HG02610 (cell line): ENCODE results near the gene HOXC10.

Experiments used
- ATAC-seq: cut with Tn5 transposase; IDR thresholded peaks from one replicate; pipeline ENCODE4 v1.9.1; 2021; ENCODE audit warnings: mild to moderate bottlenecking, moderate library complexity; ENCODE audit not compliant: unreplicated experiment

The HOXC10 gene

DNA sequence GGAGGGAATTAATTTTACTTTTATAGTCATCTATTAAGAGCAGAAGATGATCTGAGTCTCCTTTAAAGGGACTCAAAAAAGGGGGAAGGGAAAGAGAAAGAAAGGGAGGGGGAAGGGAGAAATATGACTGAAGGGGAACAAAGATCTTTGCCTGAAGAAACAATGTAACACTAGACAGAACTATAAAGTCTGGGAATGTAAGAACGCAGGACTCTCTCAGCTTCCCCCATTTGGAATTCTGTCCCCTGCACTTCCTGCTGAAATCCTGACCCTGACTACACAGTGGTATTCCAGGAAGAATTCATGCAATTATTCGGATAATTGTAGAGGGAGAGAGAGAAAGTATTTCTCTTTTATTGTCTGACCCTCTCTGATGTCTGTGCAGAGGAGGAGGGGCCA is 20.6 kb upstream of the HOXC10 start:
- ATAC-seq = no peak

GRCh38 chr12:53965281-53966084 is 19.5 kb upstream of the HOXC10 start:
- ATAC-seq = no peak

GRCh38 chr12:53966085-53966384 is 18.9 kb upstream of the HOXC10 start:
- ATAC-seq = no peak

GRCh38 chr12:53966385-53967133 is 18.4 kb upstream of the HOXC10 start:
- ATAC-seq = no peak

DNA sequence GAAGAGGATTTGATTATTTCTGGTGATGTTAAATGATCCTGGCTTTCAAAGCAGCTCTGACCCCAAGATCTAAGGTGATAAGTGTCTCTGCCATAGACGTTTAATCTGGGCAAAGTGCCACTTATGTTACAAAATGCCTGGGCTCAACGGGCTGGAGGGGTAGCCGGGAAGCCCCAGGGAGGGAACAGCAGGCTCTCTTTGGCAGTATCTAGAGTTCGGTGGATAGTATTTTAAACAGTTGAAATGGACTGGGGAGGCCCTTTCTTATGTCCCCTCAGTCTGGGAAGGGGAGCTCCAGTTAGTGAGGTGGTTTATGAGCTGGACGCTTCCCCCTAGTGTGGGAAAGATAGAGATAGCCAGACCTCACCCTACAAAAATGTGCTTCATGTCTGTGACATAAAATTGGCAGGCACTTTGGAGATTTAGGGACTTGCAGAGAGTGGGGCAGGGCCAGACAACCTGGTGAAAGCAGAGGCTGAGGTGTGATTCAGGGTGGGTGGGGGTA is 17.5 kb upstream of the HOXC10 start:
- no peak for ATAC-seq

DNA sequence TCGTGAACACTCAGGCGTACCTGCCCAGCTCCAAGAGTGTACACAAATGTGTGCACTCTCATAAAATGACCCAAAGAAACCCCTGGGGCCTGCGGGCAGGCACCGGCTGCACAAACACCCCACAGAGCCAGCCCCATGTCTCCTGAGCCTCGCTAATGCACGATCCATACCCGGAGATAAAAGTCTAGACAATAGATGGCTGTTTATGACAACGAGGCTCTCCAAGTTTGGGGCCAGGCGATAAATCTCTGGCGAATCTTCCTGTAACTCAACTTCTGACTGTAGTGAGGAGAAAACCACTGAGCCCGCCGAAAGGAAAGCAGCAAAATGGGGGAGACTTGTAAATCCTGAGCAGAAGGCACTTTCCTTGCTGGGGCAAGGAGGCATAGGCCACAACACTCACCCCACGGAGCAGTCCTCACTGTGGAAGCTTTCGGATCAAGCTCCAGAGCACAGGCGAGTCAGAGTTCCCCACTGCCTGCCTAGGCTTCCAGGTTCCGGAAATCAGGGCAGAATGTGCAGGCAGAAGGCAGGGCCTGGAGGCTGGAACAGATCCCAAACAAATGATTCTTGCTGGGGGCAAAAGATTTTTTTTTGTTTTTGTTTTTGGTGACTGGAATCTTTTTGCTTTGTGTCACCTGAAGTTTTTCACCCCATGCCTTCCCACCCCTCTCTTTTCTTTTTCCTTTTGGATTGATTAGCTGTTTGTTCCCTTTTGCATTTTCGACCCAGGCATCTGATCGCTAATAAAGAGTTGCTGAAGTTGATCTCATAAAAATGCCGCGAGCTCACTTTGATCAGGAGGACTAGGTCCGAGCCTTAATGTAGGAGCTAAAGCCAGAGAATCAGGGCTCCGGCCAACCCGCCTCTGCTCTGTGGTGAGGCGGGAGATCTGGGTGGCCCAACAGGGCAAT is 16.5 kb upstream of the HOXC10 start:
- ATAC-seq = no peak

GRCh38 chr12:53969588-53970259 is 15.2 kb upstream of the HOXC10 start:
- ATAC-seq = no peak

DNA sequence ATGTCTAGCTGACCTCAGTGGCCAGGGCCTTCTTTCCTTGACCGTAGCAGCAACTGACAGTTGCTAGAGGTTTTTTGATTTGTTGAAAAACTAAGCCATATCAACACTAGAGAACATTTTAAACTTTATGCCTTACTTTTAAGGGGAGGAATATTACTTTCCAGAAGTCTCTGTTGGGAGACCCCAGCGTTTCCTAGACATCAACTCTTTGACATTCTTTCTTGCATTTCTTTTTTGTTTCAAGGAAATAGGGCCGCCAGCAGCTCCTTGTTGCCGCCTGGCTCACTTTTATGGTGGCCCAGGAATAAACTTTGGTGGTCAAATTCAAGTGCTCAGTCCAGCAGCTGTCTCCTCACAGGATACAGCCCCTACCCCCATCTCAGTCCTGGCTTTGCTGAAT is 14.5 kb upstream of the HOXC10 start:
- no peak for ATAC-seq

DNA sequence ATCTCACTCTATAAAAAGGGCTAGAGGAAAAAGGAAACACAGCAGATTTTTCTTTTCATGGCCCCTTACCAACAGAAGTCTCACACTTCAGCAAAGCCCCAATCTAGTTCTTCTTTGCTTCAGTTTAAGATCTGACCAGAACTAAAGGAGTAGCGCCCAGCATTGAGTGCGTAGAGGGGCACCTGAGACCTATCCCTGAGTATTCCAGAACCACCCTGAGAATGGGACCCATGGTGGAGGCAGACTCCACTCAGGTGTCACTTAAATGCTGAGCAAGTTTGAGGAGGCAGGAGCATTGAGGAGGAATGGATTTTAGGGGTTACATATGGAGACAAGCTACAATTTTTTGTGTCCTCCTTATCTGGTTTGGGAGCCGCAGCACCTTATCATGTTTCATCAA is 13.8 kb upstream of the HOXC10 start:
- ATAC-seq = no peak

GRCh38 chr12:53971686-53972085 is 13.3 kb upstream of the HOXC10 start:
- ATAC-seq = no peak

- ATAC-seq = no peak
Measured at GRCh38 chr12:53972152-53972702, 12.7 kb upstream of the HOXC10 start.

- no peak for ATAC-seq
Measured at GRCh38 chr12:53972722-53973235, 12.2 kb upstream of the HOXC10 start, which contains the start of gene HOXC11. Gene HOXC11 (plus strand): TSS chr12:53973126. CDS start chr12:53973242, 116 bp downstream.

GRCh38 chr12:53973236-53974042 is 11.5 kb upstream of the HOXC10 start:
- no peak for ATAC-seq

DNA sequence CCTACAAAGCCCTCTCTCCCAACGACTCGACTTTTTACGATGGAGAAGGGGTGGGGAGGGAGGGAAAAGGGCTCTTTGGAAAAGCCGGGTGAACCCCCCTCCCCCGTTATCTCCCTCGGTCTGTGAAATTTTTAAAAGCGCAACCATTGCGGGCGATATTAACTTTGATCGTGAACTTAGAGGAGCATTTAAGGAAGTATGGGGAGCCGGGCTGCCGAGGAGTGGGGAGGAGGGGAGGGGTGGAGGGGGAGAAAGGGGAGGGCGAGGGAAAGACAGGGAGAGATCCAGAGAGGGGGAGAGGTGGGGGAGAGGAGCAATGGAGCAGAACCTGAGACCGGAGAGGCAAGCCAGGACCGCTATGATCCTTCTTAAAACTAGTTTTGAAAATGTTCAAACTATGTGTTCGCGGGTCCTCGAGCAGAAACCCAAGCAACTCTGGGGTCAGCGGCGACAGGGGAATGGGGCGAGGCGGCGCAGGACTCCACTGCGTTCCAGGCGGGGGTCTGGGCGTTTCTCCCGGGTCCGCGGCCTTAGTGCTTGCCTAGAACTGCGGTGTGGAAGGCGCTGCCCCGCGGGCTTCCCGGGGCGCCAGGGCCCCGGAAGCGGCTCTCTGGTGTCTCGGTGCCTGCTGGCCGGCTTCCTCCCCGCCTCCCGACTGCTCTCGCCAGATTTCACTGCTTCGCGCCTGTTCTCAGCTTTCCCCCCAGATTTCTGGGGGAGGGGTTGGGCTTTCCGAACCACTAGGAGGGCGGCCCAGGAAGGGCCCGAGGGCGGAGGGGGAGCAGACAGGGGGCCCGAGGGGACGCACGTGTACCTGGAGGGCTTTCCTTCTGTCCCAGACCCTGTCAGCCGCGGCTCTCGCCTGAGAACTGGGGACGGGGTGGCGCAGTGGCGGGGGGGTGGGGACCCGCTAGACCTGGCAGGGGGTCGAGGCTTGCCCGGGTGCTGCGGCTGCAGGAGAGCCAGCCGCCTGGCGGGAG is 10.6 kb upstream of the HOXC10 start, which contains the start of gene HOTAIR:
Gene HOTAIR, minus strand, starts transcription at position 871 of the 980 bp plus-strand sequence.
- no peak for ATAC-seq

GRCh38 chr12:53975064-53975471 is 9.9 kb upstream of the HOXC10 start:
- no peak for ATAC-seq

GRCh38 chr12:53975479-53976152 is 9.3 kb upstream of the HOXC10 start:
- no peak for ATAC-seq

- ATAC-seq = no peak
Measured at GRCh38 chr12:53976172-53976822, 8.6 kb upstream of the HOXC10 start.
